Adrenal gland (tissue), 12 donors: ENCODE measurements around the gene ATG2B. TPM values are rescaled to one million over a fixed set of nuclear protein-coding genes. Genes with fewer than 3 reads are reported as not detected.

Experiments used
- DNase-seq, 7 donors: peaks; one replicate each; pipeline ENCODE4 v3.0.0-alpha.2; 2019 to 2020
- H3K27ac ChIP-seq, 5 donors: fragments of 200-600 bp; sonication (generic) in 4 of 5; 1 replicate in 3 of 5; 2 replicates in 2 of 5; pipeline versions ENCODE4 v1.5.1 to v1.8.0; 2016 to 2020; ENCODE audit warnings: mild to moderate bottlenecking in 1 of 5
- H3K27me3 ChIP-seq: fragments of 200-600 bp; 2 replicates; pipeline ENCODE4 v1.8.0; 2021
- H3K36me3 ChIP-seq, 2 donors: fragments of 200-600 bp; replicated peaks in 1 of 2; 1 replicate in 1 of 2; 2 replicates in 1 of 2; pipeline versions ENCODE4 v1.5.1 to v1.8.0; 2018 to 2022
- H3K4me1 ChIP-seq, 2 donors: fragments of 200-600 bp; replicated peaks in 1 of 2; 1 replicate in 1 of 2; 2 replicates in 1 of 2; pipeline versions ENCODE4 v1.5.1 to v1.8.0; 2018 to 2021
- H3K4me3 ChIP-seq, 4 donors: fragments of 200-600 bp; sonication (generic) in 3 of 4; one replicate each; pipeline ENCODE4 v1.5.1; 2016 to 2018
- H3K9me3 ChIP-seq, 3 donors: fragments of 200-600 bp; sonication (generic) in 1 of 3; replicated peaks in 1 of 3; 1 replicate in 2 of 3; 2 replicates in 1 of 3; pipeline versions ENCODE4 v1.5.1 to v1.8.0; 2016 to 2021
- CTCF ChIP-seq, 6 experiments: fragments of 450-650 bp in 4 of 6; fragments of 200-600 bp in 2 of 6; sonication (generic) in 1 of 6; IDR thresholded peaks; 1 replicate in 5 of 6; 2 replicates in 1 of 6; pipeline versions ENCODE4 v1.5.1 to v1.8.0; 2016 to 2021; ENCODE audit warnings: antibody characterized with exemption in 6 of 6, mild to moderate bottlenecking in 2 of 6, moderate library complexity in 1 of 6
- POLR2A ChIP-seq, 2 donors: fragments of 450-650 bp; IDR thresholded peaks; one replicate each; pipeline ENCODE4 v1.6.1; 2017; ENCODE audit warnings: antibody characterized with exemption in 2 of 2, mild to moderate bottlenecking in 2 of 2, moderate library complexity in 1 of 2
- WGBS, 4 donors: extraction: QIAGEN DNeasy Blood & Tissue Kit in 2 of 4; methylation state at CpG; one replicate each; pipeline versions ENCODE4 v1.1.5 to v1.1.7; 2013 to 2017; 5-methylcytosine and 5-hydroxymethylcytosine counted together
- intact Hi-C, 2 donors: fragments of 100-400 bp; cut with DNase I; formaldehyde crosslinking; loops; one replicate each; pipeline versions ENCODE4 v1.14.1 to v1.15.0; 2022 to 2023
- polyA plus RNA-seq, 3 donors: library from polyadenylated mRNA; stranded (reverse); fragments of 200-250 nt in 2 of 3; fragments of 350-450 nt in 1 of 3; fragmentation: Illumina TruSeq in 1 of 3; extraction: RNeasy Lipid Tissue Mini Kit (QIAGEN cat#74804) in 1 of 3; gene quantifications; one replicate each; pipeline ENCODE4 v1.2.3, GENCODE V29; 2013 to 2014
- total RNA-seq, 9 donors: library from RNA; depleted of rRNA in 4 of 9; stranded (reverse); fragments of >200 nt in 4 of 9; fragments of 120-200 nt in 1 of 9; fragmentation: NEBNext Ultra II Directional in 1 of 9; extraction: Animal tissue kit (Norgen Biotek cat#: 25700) in 1 of 9; gene quantifications; one replicate each; pipeline versions ENCODE4 v1.1.0 to v1.2.4, GENCODE V29; 2013 to 2023
- donor health status: healthy with polysubstance abuse.
- donor health status: Bipolar disorder and iron deficiency.
- donor health status: DM: yes; HTN: yes; CAD: no.
- donor health status: DM: no; HTN: no; CAD: no.
- donor health status: DM: no; HTN: no; CAD: no.
- donor health status: DM: yes; HTN: yes; CAD: no.

ATG2B gene
- total and polyA plus RNA-seq, 12 donors: 8.3 to 34.8 (median 18.5) TPM

- 78 to 89% (median 86%) methylated on average over 5 of the region's 5 CpGs for WGBS, 4 donors
- H3K9me3 ChIP-seq: no peaks in the 10 kb centered on the region
- H3K4me3 ChIP-seq: no peak overlapping the region
- no peaks in the 10 kb centered on the region for H3K36me3 ChIP-seq
- TF ChIP-seq CTCF (IDR thresholded peaks at IDR 0.05) (no peak), POLR2A (IDR thresholded peaks at IDR 0.05) (no peak)
- no peak for DNase-seq
- H3K27me3 ChIP-seq: no peaks in the 10 kb centered on the region
- no peaks in the 10 kb centered on the region for H3K4me1 ChIP-seq
- intact Hi-C loops: no loop called here
- no peak overlapping the region for H3K27ac ChIP-seq
Observed at GRCh38 chr14:96400495-96400894, 37.4 kb upstream of the ATG2B start.

- TF ChIP-seq CTCF (IDR thresholded peaks at IDR 0.05) (no peak), POLR2A (IDR thresholded peaks at IDR 0.05) (no peak)
- 84 to 94% (median 89%) methylated on average over 9 of the region's 9 CpGs for WGBS, 4 donors
Observed at GRCh38 chr14:96399405-96399804, 36.3 kb upstream of the ATG2B start.

GRCh38 chr14:96398921-96399320, 35.8 kb upstream of the ATG2B start:
- TF ChIP-seq CTCF (IDR thresholded peaks at IDR 0.05) (no peak), POLR2A (IDR thresholded peaks at IDR 0.05) (no peak)
- 75 to 89% (median 82%) methylated on average over 5 of the region's 5 CpGs for WGBS, 4 donors
- no peak overlapping the region for H3K27ac ChIP-seq
- H3K9me3 ChIP-seq: no peaks in the 10 kb centered on the region
- H3K4me1 ChIP-seq: no peaks in the 10 kb centered on the region
- no peaks in the 10 kb centered on the region for H3K36me3 ChIP-seq
- H3K4me3 ChIP-seq: no peak overlapping the region
- intact Hi-C loops: no loop called here
- DNase-seq: no peak
- no peaks in the 10 kb centered on the region for H3K27me3 ChIP-seq

More at GRCh38 chr14:96399405-96399804, 36.3 kb upstream of the ATG2B start:
- Histone ChIP-seq H3K36me3 (no peaks in the 10 kb centered on the region), H3K27ac (no peak overlapping the region), H3K4me3 (no peak overlapping the region), H3K4me1 (no peaks in the 10 kb centered on the region), H3K27me3 (no peaks in the 10 kb centered on the region), H3K9me3 (no peaks in the 10 kb centered on the region)
- no peak for DNase-seq
- intact Hi-C loops: no loop called here

DNA sequence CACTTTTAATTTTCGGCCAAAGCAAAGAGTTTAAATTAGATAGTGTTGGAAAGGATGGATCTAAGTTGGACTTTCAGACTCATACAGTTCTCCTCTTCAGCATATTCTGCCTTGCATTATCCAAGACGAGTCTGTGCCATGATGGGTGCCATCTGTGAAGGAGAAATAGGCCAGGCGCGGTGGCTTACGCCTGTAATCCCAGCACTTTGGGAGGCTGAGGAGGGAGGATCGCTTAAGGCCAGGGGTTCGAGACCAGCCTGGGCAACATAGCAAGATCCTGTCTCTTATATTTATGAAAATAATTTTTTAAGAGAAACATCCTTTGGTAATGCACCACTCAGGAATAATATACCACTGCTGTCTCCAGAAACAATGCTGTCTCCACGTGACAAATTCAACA, 35.3 kb upstream of the ATG2B start:
- Histone ChIP-seq H3K4me3 (no peak overlapping the region), H3K36me3 (no peaks in the 10 kb centered on the region), H3K27ac (no peak overlapping the region), H3K9me3 (no peaks in the 10 kb centered on the region), H3K27me3 (no peaks in the 10 kb centered on the region), H3K4me1 (no peaks in the 10 kb centered on the region)
- intact Hi-C loops: no loop called here
- WGBS, 4 donors: 88 to 95% (median 91%) methylated on average over 8 of the region's 8 CpGs
- TF ChIP-seq CTCF (IDR thresholded peaks at IDR 0.05) (no peak), POLR2A (IDR thresholded peaks at IDR 0.05) (no peak)
- no peak for DNase-seq
